SK-N-SH (cell line): ENCODE measurements around the gene TRIM54. TPM values are rescaled to one million over a fixed set of nuclear protein-coding genes. Genes with fewer than 3 reads are reported as not detected.

Experiments
- CTCF ChIA-PET: fragments of 300-600, 350-600 bp; formaldehyde crosslinking; extraction: SDS; loops from one replicate; lab custom pipeline; 2021; lab: Yijun Ruan, JAX
- POLR2A ChIA-PET: fragments of 350-600 bp; sonication (Branson Sonifier 250); formaldehyde crosslinking; extraction: SDS; loops from one replicate; lab custom pipeline; 2020; ENCODE audit warnings: antibody characterized with exemption, inconsistent platforms; lab: Yijun Ruan, JAX
- DNase-seq: peaks from one replicate; pipeline ENCODE4 v3.0.0; 2012
- H2AFZ ChIP-seq: fragments of 200-600 bp; sonication (generic); 2 replicates; pipeline ENCODE4 v1.8.1; 2016; ENCODE audit warnings: antibody characterized with exemption, mild to moderate bottlenecking, low read depth
- H3F3A ChIP-seq: fragments of 200-600 bp; sonication (generic); replicated peaks from 2 replicates; pipeline ENCODE3; 2016; ENCODE audit warnings: antibody characterized with exemption, mild to moderate bottlenecking; ENCODE audit not compliant: insufficient read depth
- H3K27ac ChIP-seq, 2 experiments: fragments of 200-500 bp in 1 of 2; fragments of 200-600 bp in 1 of 2; sonication (Bioruptor generic) in 1 of 2; sonication (generic), shearing (Covaris generic) in 1 of 2; 2 replicates each; pipeline versions ENCODE4 v1.5.1 to v1.6.1; 2014 to 2016; ENCODE audit warnings: low read depth in 2 of 2, inconsistent platforms in 1 of 2, low read length in 1 of 2, mild to moderate bottlenecking in 1 of 2, mixed read lengths in 1 of 2
- H3K27me3 ChIP-seq: fragments of 200-600 bp; sonication (generic), shearing (Covaris generic); 2 replicates; pipeline ENCODE4 v1.6.1; 2016; ENCODE audit warnings: mixed run types; ENCODE audit not compliant: insufficient read depth
- H3K36me3 ChIP-seq, 2 experiments: fragments of 200-500 bp in 1 of 2; fragments of 200-600 bp in 1 of 2; sonication (Bioruptor generic) in 1 of 2; sonication (generic) in 1 of 2; replicated peaks in 1 of 2; 2 replicates each; pipeline versions ENCODE3 to v1.5.1; 2014 to 2016; ENCODE audit warnings: low read length in 1 of 2, mild to moderate bottlenecking in 1 of 2; ENCODE audit not compliant: insufficient read depth in 2 of 2, control insufficient read depth in 1 of 2
- H3K4me1 ChIP-seq, 2 experiments: fragments of 200-500 bp in 1 of 2; fragments of 200-600 bp in 1 of 2; sonication (Bioruptor generic) in 1 of 2; sonication (generic), shearing (Covaris generic) in 1 of 2; 2 replicates each; pipeline versions ENCODE4 v1.5.1 to v1.6.1; 2014 to 2016; ENCODE audit warnings: low read depth in 1 of 2, low read length in 1 of 2, mixed run types in 1 of 2; ENCODE audit not compliant: insufficient read depth in 2 of 2, control insufficient read depth in 1 of 2
- H3K4me2 ChIP-seq: fragments of 200-600 bp; sonication (generic), shearing (Covaris generic); 2 replicates; pipeline ENCODE4 v1.6.1; 2017; ENCODE audit warnings: mixed run types
- H3K4me3 ChIP-seq, 2 experiments: fragments of 200-500 bp in 1 of 2; fragments of 200-600 bp in 1 of 2; sonication (Bioruptor generic) in 1 of 2; sonication (generic), shearing (Covaris generic) in 1 of 2; 2 replicates each; pipeline versions ENCODE4 v1.5.1 to v1.8.1; 2014 to 2016; ENCODE audit warnings: low read depth in 2 of 2, inconsistent platforms in 1 of 2, low read length in 1 of 2, mild to moderate bottlenecking in 1 of 2, mixed read lengths in 1 of 2, moderate library complexity in 1 of 2
- H3K79me2 ChIP-seq: fragments of 200-600 bp; sonication (generic); 2 replicates; pipeline ENCODE4 v1.8.1; 2017; ENCODE audit warnings: mild to moderate bottlenecking; ENCODE audit not compliant: insufficient read depth
- H3K9ac ChIP-seq: fragments of 200-600 bp; sonication (generic); 2 replicates; pipeline ENCODE4 v1.6.1; 2017; ENCODE audit warnings: mixed run types
- H3K9me2 ChIP-seq: fragments of 200-600 bp; sonication (generic); 2 replicates; pipeline ENCODE4 v1.6.1; 2017; ENCODE audit warnings: mixed run types
- H3K9me3 ChIP-seq: fragments of 200-600 bp; sonication (generic); 2 replicates; pipeline ENCODE4 v1.6.1; 2017; ENCODE audit warnings: mixed run types, mild to moderate bottlenecking, moderate library complexity
- H4K20me1 ChIP-seq: fragments of 200-600 bp; sonication (generic); 2 replicates; pipeline ENCODE4 v1.6.1; 2017; ENCODE audit warnings: mild to moderate bottlenecking, mixed run types; ENCODE audit not compliant: insufficient read depth
- EZH2phosphoT487 ChIP-seq: fragments of 200-600 bp; sonication (generic); IDR thresholded peaks from 2 replicates; pipeline ENCODE4 v1.6.1; 2017; ENCODE audit warnings: low read depth, mixed run types, mild to moderate bottlenecking, antibody characterized with exemption, moderate library complexity, borderline replicate concordance
- GATA2 ChIP-seq: sonication (generic); formaldehyde crosslinking; IDR thresholded peaks from 2 replicates; pipeline ENCODE4 v1.5.0; 2020; ENCODE audit warnings: mild to moderate bottlenecking, missing genetic modification reagents
- JUND ChIP-seq: IDR thresholded peaks from 2 replicates; pipeline ENCODE4 v1.4.0; 2012
- NFIC ChIP-seq: IDR thresholded peaks from 2 replicates; pipeline ENCODE4 v1.4.0; 2012; ENCODE audit warnings: borderline replicate concordance
- WGBS: methylation state at CpG from one replicate; pipeline ENCODE4 v1.1.6; 2017; ENCODE audit warnings: low lambda C conversion rate; 5-methylcytosine and 5-hydroxymethylcytosine counted together
- polyA plus RNA-seq, 3 experiments: library from polyadenylated mRNA; depleted of rRNA; stranded (reverse); fragments of >200 nt; gene quantifications; 2 replicates each; pipeline ENCODE4 v1.2.3, GENCODE V29; 2012
- TF ChIP-seq, protein P1 (sequence below): IDR thresholded peaks from 2 replicates; pipeline ENCODE4 v1.4.0; 2012; ENCODE audit warnings: low read depth, borderline replicate concordance

The TRIM54 gene
- polyA plus RNA-seq, 1 of the 3 experiments (the other 2 are of a cell fraction) = 0.28 TPM

DNA sequence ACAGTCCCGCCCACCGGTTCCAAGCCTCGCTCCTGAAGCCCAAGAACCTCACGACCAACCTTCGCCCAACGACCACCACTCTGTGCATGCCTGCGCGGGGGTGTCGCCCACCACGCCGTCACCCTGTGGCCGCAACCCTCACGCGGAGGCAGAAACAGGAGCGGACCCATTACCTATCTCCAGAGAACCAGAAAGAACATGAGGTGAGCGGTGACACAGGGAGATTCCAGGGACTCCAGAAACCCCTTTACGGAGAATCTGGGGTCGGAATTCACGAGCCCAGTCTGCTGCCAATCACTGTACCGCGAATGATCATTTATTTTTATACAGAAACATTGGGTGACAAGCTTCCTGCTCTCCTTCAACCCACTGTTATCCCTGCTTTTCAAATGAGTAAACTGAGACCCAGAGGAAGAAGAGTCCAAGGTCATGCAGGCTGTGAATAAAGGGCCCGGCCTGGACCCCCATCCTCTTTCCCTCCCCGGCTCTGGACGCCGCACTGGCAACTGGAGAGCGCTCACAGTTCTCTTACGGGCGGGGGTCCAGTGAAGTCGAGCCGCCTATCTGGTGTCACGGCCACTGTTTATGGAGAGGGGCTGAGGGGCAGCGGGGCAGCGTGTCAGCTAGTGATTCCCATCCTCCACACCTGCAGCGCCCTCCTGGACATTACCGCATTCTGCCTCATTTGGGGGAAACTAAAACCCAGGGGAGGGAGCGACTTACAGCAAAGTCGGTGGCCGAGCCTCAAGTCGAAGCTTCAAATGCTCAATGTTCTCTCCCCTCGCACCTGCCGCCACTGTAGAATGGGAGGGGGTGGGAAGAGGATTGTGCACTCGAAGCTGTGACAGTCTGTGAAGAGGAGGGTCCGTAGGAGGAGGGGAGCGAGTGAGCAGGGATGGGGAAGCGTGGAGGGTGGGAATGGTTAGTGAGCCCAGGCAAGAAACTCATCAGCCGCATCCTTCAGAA is 18.7 kb upstream of the TRIM54 start:
- Histone ChIP-seq H3K4me1 (peaks cover 6 to 28% of the 10 kb centered on the region in 2 experiments; a peak in 1 of 4 replicates), H4K20me1 (no peaks in the 10 kb centered on the region), H3K9me3 (no peaks in the 10 kb centered on the region), H3K9ac (no peak overlapping the region), H3K79me2 (no peaks in the 10 kb centered on the region), H3K27me3 (peaks cover 73% of the 10 kb centered on the region), H3K27ac (no peak overlapping the region), H3F3A (peaks cover 6% of the 10 kb centered on the region), H3K4me3 (peak overlapping the region; percentile 49 to 65), H3K9me2 (no peaks in the 10 kb centered on the region), H2AFZ (peak overlapping the region; percentile 85; the same call in 1 of the 2 replicates), H3K36me3 (no peaks in the 10 kb centered on the region)
- 6% methylated on average over 41 of the region's 46 CpGs for whole genome bisulfite sequencing
- POLR2A ChIA-PET = interaction anchor here (0.6 to 1.2 kb wide), 2 partner anchors 8 to 191 kb away, joined by 3 to 4 read pairs; no protein-coding TSS in a partner anchor
- CTCF ChIA-PET = interaction anchor here (1.0 to 14.1 kb wide), 20 partner anchors 9 to 212 kb away, joined by 3 to 392 read pairs (median 6); partner anchors contain the start of genes ABHD1, KHK and TRIM54
- DNase-seq = peak; percentile 65
- TF ChIP-seq JUND = no peak
- peak; percentile 88; the same call in 1 of the 2 replicates for TF ChIP-seq EZH2phosphoT487
- TF ChIP-seq, all 33 proteins: peak for 1
- peak overlapping the region; percentile 84 for H3K4me2 ChIP-seq

DNA sequence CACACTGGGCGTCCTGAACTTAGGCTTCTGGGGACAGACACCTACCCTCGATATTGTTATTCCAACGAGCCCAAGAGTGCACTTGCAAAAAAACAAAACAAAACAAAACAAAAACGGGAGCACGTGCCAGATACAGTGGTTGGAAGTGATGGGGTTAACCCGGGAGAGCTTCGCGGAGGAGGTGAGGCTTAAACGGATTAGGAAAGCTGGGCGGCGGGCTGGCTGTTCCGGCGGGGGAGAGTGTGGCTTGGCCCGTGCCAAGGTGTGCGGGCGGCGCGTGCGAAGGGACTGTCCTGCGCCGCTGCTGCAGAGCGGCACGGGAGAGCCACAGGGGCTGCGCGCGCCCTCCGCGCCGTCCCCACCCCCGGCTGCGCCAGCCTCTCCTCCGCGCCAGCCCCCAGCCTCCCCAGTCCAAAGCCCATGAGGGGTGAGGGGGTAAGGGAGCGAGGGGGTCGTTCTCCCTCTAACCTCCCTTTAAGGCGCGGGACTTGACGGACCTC is 17.9 kb upstream of the TRIM54 start:
- Histone ChIP-seq H3K27ac (no peak overlapping the region), H4K20me1 (no peaks in the 10 kb centered on the region), H3K9ac (no peak overlapping the region), H3K79me2 (no peaks in the 10 kb centered on the region), H3K4me3 (peak overlapping the region; percentile 49 to 55; a peak in 3 of 4 replicates), H3K4me2 (peak overlapping the region; percentile 84), H3K36me3 (no peaks in the 10 kb centered on the region)
- DNase-seq = peak; percentile 80
- whole genome bisulfite sequencing = 5% methylated on average over 17 of the region's 38 CpGs
- TF ChIP-seq NFIC = no peak
- no peak for TF ChIP-seq GATA2 (CRISPR knock-in tag)
- TF ChIP-seq, protein P1, sequence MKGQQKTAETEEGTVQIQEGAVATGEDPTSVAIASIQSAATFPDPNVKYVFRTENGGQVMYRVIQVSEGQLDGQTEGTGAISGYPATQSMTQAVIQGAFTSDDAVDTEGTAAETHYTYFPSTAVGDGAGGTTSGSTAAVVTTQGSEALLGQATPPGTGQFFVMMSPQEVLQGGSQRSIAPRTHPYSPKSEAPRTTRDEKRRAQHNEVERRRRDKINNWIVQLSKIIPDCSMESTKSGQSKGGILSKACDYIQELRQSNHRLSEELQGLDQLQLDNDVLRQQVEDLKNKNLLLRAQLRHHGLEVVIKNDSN = no peak
- TF ChIP-seq, all 33 proteins: peak for 0
- ChIA-PET CTCF (interaction anchor here (0.5 to 14.1 kb wide), 49 partner anchors 9 to 1664 kb away, joined by 3 to 392 read pairs (median 5); partner anchors contain the start of genes ABHD1, AGBL5, CAD and DNAJC5G), POLR2A (interaction anchor here (0.6 to 2.0 kb wide), 3 partner anchors 9 to 1386 kb away, joined by 4 to 7 read pairs (median 4); partner anchors contain the start of gene ASXL2)
- Histone ChIP-seq H3K4me1 (peaks cover 6 to 28% of the 10 kb centered on the region in 2 experiments; a peak in 1 of 4 replicates), H3K9me2 (no peaks in the 10 kb centered on the region), H2AFZ (peak overlapping the region; percentile 72; the same call in 1 of the 2 replicates), H3K27me3 (peaks cover 80% of the 10 kb centered on the region), H3F3A (peaks cover 6% of the 10 kb centered on the region), H3K9me3 (no peaks in the 10 kb centered on the region)
